Retinal pigment epithelial cell (primary cell): ENCODE data around the gene PIM1.
A peak's percentile ranks its signal among the peaks of the same experiment; 100 is the strongest.

Source experiments
- DNase-seq: peaks from one replicate; pipeline ENCODE4 v3.0.0-alpha.2; 2010; ENCODE audit warnings: low read depth
- H3K4me3 ChIP-seq: 2 replicates; pipeline ENCODE4 v1.5.1; 2011; ENCODE audit warnings: mild to moderate bottlenecking, low read length, control low read depth, moderate library complexity
- TF ChIP-seq, protein P1 (sequence below): conservative IDR thresholded peaks from 2 replicates; pipeline ENCODE4 v1.5.1; 2011; ENCODE audit warnings: low read depth, low read length, control low read depth, inconsistent platforms

Gene PIM1

DNA sequence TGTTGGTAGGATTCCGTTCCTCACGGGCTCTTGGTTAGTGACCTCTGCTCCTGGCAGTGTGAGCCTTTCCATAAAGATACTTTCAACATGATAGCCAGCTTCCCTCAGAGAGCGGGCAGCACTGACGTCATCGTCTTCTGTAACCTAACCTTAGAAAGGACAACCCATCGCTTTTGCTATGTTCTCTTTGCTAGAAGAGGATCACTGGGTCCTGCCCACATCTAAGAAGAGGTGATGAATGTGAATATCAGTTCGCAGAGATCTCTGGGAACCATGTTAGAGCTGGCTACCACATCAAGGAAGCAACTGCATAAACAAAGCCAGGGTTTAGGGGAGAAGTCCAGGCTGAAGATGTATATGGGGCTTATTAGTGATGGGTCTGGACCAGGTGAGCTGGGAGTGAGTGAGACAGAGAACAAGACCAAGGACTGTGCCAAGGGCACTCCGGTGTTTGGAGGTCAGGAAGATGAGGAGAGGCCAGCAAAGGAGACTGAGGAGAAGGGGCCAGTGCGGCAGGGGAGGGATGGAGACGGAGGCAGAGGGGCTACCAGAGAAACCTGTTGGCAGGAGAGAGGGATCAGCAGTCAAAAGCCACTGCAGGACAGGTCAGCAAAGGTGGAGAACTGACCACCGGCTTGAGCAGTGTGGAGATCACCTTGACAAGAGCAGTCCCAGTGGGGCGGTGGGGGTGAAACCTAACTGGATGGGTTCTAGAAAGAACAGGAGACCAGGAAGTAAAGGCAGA is 39.7 kb downstream of the PIM1 start:
- DNase-seq: no peak
- no peak overlapping the region for H3K4me3 ChIP-seq
- TF ChIP-seq, protein P1, sequence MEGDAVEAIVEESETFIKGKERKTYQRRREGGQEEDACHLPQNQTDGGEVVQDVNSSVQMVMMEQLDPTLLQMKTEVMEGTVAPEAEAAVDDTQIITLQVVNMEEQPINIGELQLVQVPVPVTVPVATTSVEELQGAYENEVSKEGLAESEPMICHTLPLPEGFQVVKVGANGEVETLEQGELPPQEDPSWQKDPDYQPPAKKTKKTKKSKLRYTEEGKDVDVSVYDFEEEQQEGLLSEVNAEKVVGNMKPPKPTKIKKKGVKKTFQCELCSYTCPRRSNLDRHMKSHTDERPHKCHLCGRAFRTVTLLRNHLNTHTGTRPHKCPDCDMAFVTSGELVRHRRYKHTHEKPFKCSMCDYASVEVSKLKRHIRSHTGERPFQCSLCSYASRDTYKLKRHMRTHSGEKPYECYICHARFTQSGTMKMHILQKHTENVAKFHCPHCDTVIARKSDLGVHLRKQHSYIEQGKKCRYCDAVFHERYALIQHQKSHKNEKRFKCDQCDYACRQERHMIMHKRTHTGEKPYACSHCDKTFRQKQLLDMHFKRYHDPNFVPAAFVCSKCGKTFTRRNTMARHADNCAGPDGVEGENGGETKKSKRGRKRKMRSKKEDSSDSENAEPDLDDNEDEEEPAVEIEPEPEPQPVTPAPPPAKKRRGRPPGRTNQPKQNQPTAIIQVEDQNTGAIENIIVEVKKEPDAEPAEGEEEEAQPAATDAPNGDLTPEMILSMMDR: no peak

DNA sequence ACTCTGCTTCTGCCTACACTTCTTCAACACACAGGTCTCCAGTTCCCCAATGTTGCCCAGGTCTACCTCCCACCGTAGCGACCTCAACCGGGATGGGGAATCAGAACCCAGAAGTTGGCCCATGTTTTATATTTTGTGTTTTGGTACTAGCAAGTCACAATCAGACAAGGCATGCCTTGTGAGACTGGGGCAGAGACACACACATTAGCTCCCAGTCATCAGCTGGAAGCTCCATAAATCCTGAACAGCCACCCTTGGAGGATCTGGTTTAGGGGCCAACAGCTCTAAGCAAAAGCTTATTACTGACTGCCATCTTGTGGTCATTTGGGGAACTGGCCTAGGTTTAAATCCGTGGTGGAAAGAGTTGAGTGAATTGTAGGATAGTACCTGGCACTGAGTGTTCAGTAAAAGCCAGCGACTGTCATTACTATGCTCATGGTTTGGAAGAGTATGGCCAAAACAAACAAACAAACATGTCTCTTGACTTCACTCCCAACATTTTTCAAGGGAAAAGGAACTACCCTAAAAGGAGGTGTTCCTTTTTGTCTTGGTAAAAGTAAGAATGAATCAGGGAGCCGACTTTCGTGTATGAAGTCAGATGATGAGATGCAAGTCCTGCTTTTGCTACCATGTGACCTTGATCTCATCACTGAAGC is 40.5 kb downstream of the PIM1 start:
- TF ChIP-seq, protein P1: peak; percentile 95
- DNase-seq: peak; percentile 46
- no peak overlapping the region for H3K4me3 ChIP-seq

DNA sequence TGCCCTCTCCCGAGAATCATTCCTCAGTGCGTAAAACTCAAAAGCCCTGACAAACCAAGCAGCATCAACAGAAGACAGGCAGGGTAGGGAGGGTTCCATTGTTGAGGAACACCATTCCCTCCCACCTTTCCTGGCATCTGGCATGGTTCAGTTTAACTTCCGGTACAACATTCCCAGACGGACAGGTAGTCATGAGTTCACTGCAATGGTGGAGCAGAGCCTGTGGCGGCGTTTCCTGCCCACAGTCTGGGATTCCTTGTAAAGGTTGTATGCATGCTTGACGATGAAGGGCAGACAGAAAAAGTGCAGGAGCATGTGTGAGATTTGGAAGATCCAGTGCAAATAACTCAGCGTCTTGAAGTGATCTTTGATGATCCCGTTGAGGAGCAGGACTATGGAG is 42.3 kb downstream of the PIM1 start:
- TF ChIP-seq, protein P1: no peak
- H3K4me3 ChIP-seq: no peak overlapping the region

DNA sequence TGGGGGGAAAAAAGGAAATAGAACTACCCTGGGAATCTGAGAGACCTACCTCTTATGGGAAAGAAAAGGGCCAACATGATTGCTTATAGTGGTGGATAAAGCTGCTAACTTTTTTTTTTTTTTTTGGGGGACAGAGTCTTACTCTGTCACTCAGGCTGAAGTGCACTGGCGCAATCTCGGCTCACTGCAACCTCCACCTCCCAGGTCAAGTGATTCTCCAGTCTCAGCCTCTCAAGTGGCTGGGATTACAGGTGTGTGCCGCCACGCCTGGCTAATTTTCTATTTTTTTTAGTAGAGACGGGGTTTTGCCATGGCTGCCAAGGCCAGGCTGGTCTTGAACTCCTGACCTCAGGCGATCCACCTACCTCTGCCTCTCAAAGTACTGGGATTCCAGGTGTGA is 48.1 kb downstream of the PIM1 start:
- TF ChIP-seq, protein P1: no peak
- DNase-seq: no peak
- no peak overlapping the region for H3K4me3 ChIP-seq

More for the DNA sequence above, 42.3 kb downstream of the PIM1 start:
- DNase-seq: no peak

DNA sequence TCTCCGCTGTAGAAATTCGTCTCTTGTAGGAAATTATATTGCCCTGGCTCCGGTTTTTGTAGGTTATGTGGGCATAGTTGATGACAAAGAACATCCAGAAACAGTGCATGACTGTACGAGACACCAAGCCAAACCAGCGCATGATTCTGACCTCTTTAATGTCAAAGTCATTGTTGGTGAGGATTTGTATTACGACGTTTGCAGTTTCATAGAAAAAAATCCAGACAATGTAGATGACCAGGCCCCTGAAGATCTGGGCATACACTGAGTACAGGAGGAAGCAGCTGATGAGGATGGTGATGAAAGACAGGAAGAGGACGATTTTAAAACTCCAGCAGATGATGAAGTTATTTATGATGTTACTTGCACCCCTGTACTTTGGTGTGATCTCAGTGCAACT is 48.6 kb downstream of the PIM1 start:
- H3K4me3 ChIP-seq: no peak overlapping the region
- no peak for DNase-seq
- TF ChIP-seq, protein P1: no peak

DNA sequence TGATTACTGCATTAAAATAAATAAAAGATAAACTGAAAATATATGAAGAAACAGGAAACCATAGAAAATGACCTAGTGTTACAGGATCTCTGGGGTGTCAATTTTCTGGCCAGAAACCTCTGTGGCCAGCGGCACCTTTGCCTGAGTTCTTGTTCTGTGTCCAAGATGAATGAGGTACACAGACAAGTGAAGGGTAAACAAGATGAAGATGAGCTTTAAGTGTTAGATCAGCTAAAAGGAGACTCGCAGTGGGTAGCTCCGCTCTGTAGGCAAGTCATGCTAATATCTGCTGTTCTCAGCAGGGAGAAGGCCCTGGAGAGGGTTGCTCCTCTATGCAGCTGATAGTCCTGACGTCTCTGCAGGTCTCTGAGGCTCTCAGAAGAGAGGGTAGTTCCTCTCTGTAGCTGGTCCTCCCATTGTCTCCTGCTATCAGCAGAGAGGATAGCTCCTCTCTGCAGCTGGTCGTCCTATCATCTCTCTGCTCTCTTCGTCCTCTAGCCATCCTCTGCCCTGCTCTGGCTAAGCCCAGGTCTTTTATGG is 51.7 kb downstream of the PIM1 start:
- peak overlapping the region; percentile 70 for H3K4me3 ChIP-seq
- TF ChIP-seq, protein P1: no peak
- DNase-seq: no peak
